ENCODE measurements around the gene TMEM98. TPM values are rescaled to one million over a fixed set of nuclear protein-coding genes. Genes with fewer than 3 reads are reported as not detected.

The TMEM98 gene
- polyA plus RNA-seq, 3 donors, result not detected

GRCh38 chr17:32879134-32879533 is 48.8 kb upstream of the TMEM98 start:
- Mint-ChIP-seq H3K4me1 (peaks cover 20% of the 10 kb centered on the region), H3K4me3 (no peak overlapping the region), H3K9me3 (peaks cover 0 to 5% (median 2%) of the 10 kb centered on the region in 7 donors), H3K36me3 (peaks cover 0 to 4% of the 10 kb centered on the region in 2 donors), H3K27ac (no peak overlapping the region), H3K27me3 (ENCODE audit: low read depth in 3 of 3) (peaks cover 45 to 59% (median 46%) of the 10 kb centered on the region in 3 donors)
- intact Hi-C loops (cut with micrococcal nuclease), result loop anchor here in 1 of 2 donors (5.0 kb wide), 1 partner anchor 92 kb away; no protein-coding TSS in a partner anchor
- no peak for TF ChIP-seq CTCF (IDR thresholded peaks at IDR 0.05)
- Histone ChIP-seq H3K4me3 (replicated peaks in 1 of 3; ENCODE audit: low read depth in 2 of 3, low read length in 3 of 3) (no peak overlapping the region), H3K27ac (ENCODE audit: low read depth in 1 of 2, low read length in 2 of 2) (no peak overlapping the region), H3K79me2 (ENCODE audit: insufficient read depth, low read length) (no peaks in the 10 kb centered on the region), H3K27me3 (ENCODE audit: control insufficient read depth in 2 of 2, insufficient read depth in 2 of 2, low read length in 2 of 2) (peaks cover 43 to 49% of the 10 kb centered on the region in 2 donors), H4K20me1 (ENCODE audit: insufficient read depth, low read length) (no peaks in the 10 kb centered on the region), H3K9ac (ENCODE audit: insufficient read depth, low read length, poor library complexity, severe bottlenecking) (no peak overlapping the region), H3K4me2 (replicated peaks; ENCODE audit: extremely low read depth, low read length, poor library complexity, severe bottlenecking) (no peak overlapping the region), H3K4me1 (ENCODE audit: control insufficient read depth in 1 of 2, insufficient read depth in 2 of 2, low read length in 2 of 2) (peaks cover 14 to 23% of the 10 kb centered on the region in 2 donors), H2AFZ (ENCODE audit: insufficient read depth, low read depth, low read length, poor library complexity, severe bottlenecking) (no peak overlapping the region), H3K9me3 (replicated peaks in 1 of 2; ENCODE audit: control insufficient read depth in 1 of 2, insufficient read depth in 1 of 2, low read length in 2 of 2) (peaks cover 0 to 7% of the 10 kb centered on the region in 2 donors), H3K36me3 (replicated peaks in 1 of 2; ENCODE audit: control insufficient read depth in 1 of 2, insufficient read depth in 2 of 2, low read length in 2 of 2) (no peaks in the 10 kb centered on the region)
- DNase-seq, result no peak
- no CpG with 5 or more reads among the region's 1 CpG for WGBS (ENCODE audit: insufficient coverage)

GRCh38 chr17:32880671-32881453 is 47.1 kb upstream of the TMEM98 start:
- 96% methylated on average over 3 of the region's 6 CpGs for WGBS (ENCODE audit: insufficient coverage)
- Mint-ChIP-seq H3K36me3 (peaks cover 0 to 3% of the 10 kb centered on the region in 2 donors), H3K9me3 (peaks cover 0 to 5% (median 2%) of the 10 kb centered on the region in 7 donors), H3K27me3 (ENCODE audit: low read depth in 3 of 3) (peaks cover 30 to 43% (median 36%) of the 10 kb centered on the region in 3 donors), H3K4me3 (peak overlapping the region in 1 of 2 donors; percentile 14), H3K4me1 (peaks cover 19% of the 10 kb centered on the region), H3K27ac (no peak overlapping the region)
- no peak overlapping the region for H3K9ac ChIP-seq (ENCODE audit: insufficient read depth, low read length, poor library complexity, severe bottlenecking)
- H2AFZ ChIP-seq (ENCODE audit: insufficient read depth, low read depth, low read length, poor library complexity, severe bottlenecking), result no peak overlapping the region
- no peaks in the 10 kb centered on the region for H3K79me2 ChIP-seq (ENCODE audit: insufficient read depth, low read length)
- no peaks in the 10 kb centered on the region for H3K36me3 ChIP-seq (replicated peaks in 1 of 2; ENCODE audit: control insufficient read depth in 1 of 2, insufficient read depth in 2 of 2, low read length in 2 of 2)
- DNase-seq, result no peak
- H3K27me3 ChIP-seq (ENCODE audit: control insufficient read depth in 2 of 2, insufficient read depth in 2 of 2, low read length in 2 of 2), result peaks cover 26 to 33% of the 10 kb centered on the region in 2 donors
- TF ChIP-seq CTCF (IDR thresholded peaks at IDR 0.05), result no peak
- peaks cover 0 to 4% of the 10 kb centered on the region in 2 donors for H3K9me3 ChIP-seq (replicated peaks in 1 of 2; ENCODE audit: control insufficient read depth in 1 of 2, insufficient read depth in 1 of 2, low read length in 2 of 2)
- H4K20me1 ChIP-seq (ENCODE audit: insufficient read depth, low read length), result no peaks in the 10 kb centered on the region
- H3K4me1 ChIP-seq (ENCODE audit: control insufficient read depth in 1 of 2, insufficient read depth in 2 of 2, low read length in 2 of 2), result peaks cover 14 to 22% of the 10 kb centered on the region in 2 donors
- H3K4me3 ChIP-seq (replicated peaks in 1 of 3; ENCODE audit: low read depth in 2 of 3, low read length in 3 of 3), result no peak overlapping the region
- intact Hi-C loops (cut with micrococcal nuclease), result no loop called here
- no peak overlapping the region for H3K27ac ChIP-seq (ENCODE audit: low read depth in 1 of 2, low read length in 2 of 2)
- H3K4me2 ChIP-seq (replicated peaks; ENCODE audit: extremely low read depth, low read length, poor library complexity, severe bottlenecking), result no peak overlapping the region

All from CD14-positive monocyte (primary cell).